Parathyroid adenoma (tissue), 2 donors: ENCODE results near the gene NAE1.

Source experiments
- H2AFZ ChIP-seq: fragments of 300-600 bp; sonication (generic); one replicate; pipeline ENCODE4 v1.7.0; 2017; ENCODE audit warnings: antibody characterized with exemption, mild to moderate bottlenecking
- H3K27ac ChIP-seq: fragments of 300-600 bp; sonication (generic); one replicate; pipeline ENCODE4 v1.7.0; 2017
- H3K27me3 ChIP-seq: fragments of 300-600 bp; sonication (generic); one replicate; pipeline ENCODE4 v1.7.0; 2017; ENCODE audit warnings: low read length; ENCODE audit not compliant: control insufficient read depth, insufficient read depth
- H3K36me3 ChIP-seq: fragments of 300-600 bp; sonication (generic); one replicate; pipeline ENCODE4 v1.7.0; 2017; ENCODE audit warnings: low read length; ENCODE audit not compliant: control insufficient read depth, insufficient read depth
- H3K4me1 ChIP-seq: fragments of 300-600 bp; sonication (generic); one replicate; pipeline ENCODE4 v1.7.0; 2017; ENCODE audit warnings: control low read depth
- H3K4me2 ChIP-seq: fragments of 300-600 bp; sonication (generic); one replicate; pipeline ENCODE4 v1.7.0; 2017; ENCODE audit warnings: low read length
- H3K4me3 ChIP-seq: fragments of 300-600 bp; sonication (generic); one replicate; pipeline ENCODE4 v1.7.0; 2017; ENCODE audit warnings: low read depth, low read length
- H3K79me2 ChIP-seq: fragments of 300-600 bp; sonication (generic); one replicate; pipeline ENCODE4 v1.7.0; 2017; ENCODE audit warnings: control low read depth
- H3K9ac ChIP-seq: fragments of 300-600 bp; sonication (generic); one replicate; pipeline ENCODE4 v1.7.0; 2017; ENCODE audit warnings: mild to moderate bottlenecking
- H3K9me3 ChIP-seq: fragments of 300-600 bp; sonication (generic); one replicate; pipeline ENCODE4 v1.7.0; 2017; ENCODE audit warnings: low read length; ENCODE audit not compliant: control insufficient read depth
- TF ChIP-seq, protein P1 (sequence below): fragments of 300-600 bp; sonication (generic); IDR thresholded peaks from one replicate; pipeline ENCODE4 v1.7.0; 2017; ENCODE audit warnings: antibody characterized with exemption, mild to moderate bottlenecking
- donor health status: primary hyperparathyroidism.

NAE1 gene

DNA sequence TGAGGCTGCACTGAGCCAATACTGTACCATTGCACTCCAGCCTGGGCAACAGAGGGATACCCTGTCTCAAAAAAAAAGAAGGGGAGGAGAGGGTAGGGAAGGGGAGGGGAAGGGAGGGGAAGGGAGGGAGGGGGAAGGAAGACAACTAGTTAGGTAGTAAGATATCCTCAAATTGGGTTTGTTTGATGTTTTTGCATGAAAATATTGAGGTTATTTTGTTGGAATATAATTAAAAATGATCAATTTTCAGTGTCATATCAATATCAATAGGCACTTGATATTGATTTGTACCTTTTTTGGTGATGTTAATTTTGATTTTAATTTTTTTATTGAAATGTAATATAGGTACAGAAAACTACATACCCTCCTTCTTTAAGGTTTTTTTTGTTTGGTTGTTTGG, 32.9 kb upstream of the NAE1 start:
- Histone ChIP-seq H2AFZ (no peak overlapping the region), H3K79me2 (peaks cover 2% of the 10 kb centered on the region), H3K4me1 (no peaks in the 10 kb centered on the region), H3K9ac (no peak overlapping the region), H3K27ac (no peak overlapping the region), H3K4me2 (no peak overlapping the region), H3K9me3 (no peaks in the 10 kb centered on the region), H3K4me3 (no peak overlapping the region), H3K36me3 (no peaks in the 10 kb centered on the region), H3K27me3 (no peaks in the 10 kb centered on the region)
- TF ChIP-seq, protein P1, sequence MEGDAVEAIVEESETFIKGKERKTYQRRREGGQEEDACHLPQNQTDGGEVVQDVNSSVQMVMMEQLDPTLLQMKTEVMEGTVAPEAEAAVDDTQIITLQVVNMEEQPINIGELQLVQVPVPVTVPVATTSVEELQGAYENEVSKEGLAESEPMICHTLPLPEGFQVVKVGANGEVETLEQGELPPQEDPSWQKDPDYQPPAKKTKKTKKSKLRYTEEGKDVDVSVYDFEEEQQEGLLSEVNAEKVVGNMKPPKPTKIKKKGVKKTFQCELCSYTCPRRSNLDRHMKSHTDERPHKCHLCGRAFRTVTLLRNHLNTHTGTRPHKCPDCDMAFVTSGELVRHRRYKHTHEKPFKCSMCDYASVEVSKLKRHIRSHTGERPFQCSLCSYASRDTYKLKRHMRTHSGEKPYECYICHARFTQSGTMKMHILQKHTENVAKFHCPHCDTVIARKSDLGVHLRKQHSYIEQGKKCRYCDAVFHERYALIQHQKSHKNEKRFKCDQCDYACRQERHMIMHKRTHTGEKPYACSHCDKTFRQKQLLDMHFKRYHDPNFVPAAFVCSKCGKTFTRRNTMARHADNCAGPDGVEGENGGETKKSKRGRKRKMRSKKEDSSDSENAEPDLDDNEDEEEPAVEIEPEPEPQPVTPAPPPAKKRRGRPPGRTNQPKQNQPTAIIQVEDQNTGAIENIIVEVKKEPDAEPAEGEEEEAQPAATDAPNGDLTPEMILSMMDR = no peak

DNA sequence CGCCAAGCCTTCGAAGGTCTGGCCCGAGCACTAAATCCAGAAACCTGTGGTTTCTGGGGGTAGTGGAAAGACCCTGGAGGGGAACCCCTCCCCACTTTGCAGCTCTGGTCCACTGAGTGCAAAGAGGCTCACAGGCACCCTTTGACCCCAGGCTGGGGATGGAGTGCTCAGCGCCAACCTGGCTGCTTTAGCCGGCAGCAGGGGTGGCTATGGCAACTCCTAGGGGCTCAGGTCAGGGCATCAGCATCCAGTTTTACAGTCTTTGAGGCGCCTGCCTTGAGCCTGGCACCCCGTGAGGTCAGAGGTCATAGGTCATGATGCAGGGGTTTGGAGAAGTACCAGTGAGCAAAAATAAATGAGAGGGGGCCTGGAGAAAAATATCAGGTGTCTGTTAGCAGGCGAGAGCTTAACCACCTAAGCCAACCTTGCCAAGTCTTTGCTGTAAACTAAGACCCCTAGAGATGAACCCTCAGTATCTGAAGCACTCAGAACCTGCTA, 31.3 kb upstream of the NAE1 start:
- Histone ChIP-seq H3K27me3 (no peaks in the 10 kb centered on the region), H3K36me3 (no peaks in the 10 kb centered on the region), H3K9me3 (no peaks in the 10 kb centered on the region), H3K4me2 (no peak overlapping the region), H3K79me2 (no peaks in the 10 kb centered on the region), H3K4me1 (no peaks in the 10 kb centered on the region), H3K4me3 (no peak overlapping the region), H3K27ac (no peak overlapping the region), H3K9ac (no peak overlapping the region), H2AFZ (no peak overlapping the region)
- TF ChIP-seq, protein P1 = no peak

DNA sequence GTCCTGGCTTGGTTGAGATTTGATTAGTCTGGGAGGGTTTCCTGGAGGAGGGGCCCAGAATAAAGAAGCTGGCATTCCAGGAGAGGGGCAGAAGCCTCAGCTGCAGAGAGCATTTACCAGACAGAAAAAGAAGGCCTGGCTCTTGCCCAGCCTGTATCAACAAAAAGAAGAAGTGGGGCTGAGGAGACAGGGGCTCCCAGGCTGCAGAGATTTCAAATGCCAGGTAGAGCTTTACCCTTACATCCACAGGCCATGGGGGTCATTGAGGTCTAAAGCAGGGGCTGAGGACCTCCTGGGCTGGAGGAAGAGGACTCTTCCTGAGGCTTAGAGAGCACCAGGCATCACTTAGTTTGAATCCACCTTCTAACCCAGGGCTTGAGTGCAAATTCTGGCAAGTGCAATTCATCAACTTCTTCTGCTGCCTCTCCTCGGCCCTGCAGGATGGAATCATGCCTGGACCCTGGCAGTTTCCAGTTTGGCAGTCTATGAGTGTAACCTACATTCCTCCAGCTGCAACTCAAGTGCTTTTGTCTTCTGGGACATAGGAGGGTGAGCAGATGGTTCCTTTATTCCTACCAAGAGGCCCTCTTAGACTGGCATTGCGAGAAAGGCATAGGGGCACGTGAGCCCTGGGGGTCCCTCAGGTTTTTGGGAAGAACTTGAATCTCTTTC, 28.8 kb upstream of the NAE1 start:
- Histone ChIP-seq H3K9ac (no peak overlapping the region), H3K4me3 (no peak overlapping the region), H3K27ac (no peak overlapping the region), H3K36me3 (no peaks in the 10 kb centered on the region), H3K4me1 (no peaks in the 10 kb centered on the region), H3K9me3 (no peaks in the 10 kb centered on the region), H3K79me2 (no peaks in the 10 kb centered on the region), H2AFZ (peak overlapping the region; percentile 38), H3K4me2 (no peak overlapping the region), H3K27me3 (no peaks in the 10 kb centered on the region)
- TF ChIP-seq, protein P1 = no peak

DNA sequence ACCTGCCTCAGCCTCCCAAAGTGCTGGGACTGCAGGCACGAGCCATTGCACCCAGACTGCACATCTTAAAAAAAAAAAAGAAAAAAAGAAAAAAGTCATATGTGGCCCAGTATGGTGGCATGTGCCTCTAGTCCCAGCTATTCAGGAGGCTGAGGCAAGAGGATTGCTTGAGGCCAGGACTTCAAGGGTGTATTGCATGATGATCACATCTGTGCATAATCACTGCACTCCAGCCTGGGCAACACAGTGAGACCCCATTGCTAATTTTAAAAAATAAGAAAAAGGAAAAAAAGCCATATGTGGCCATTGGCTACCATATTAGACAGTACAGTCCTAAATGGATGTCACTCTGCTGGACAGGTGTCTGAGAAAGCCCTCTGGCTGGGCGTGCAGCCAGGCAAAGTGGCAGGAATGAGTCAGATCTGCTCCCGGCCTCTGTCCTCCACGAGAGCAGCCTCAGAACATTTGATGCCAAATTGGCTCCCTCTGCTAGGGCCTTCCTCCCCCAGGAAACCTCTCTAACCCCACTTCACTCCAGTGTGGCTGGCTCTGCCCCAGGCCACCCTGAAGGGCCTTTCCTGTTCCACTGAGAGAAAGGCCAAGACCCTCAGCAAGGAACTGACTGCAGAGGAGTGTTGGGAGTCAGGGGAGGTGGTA, 28.1 kb upstream of the NAE1 start:
- Histone ChIP-seq H3K36me3 (no peaks in the 10 kb centered on the region), H3K79me2 (no peaks in the 10 kb centered on the region), H2AFZ (peak overlapping the region; percentile 38), H3K9me3 (no peaks in the 10 kb centered on the region), H3K27ac (no peak overlapping the region), H3K4me2 (no peak overlapping the region), H3K4me3 (no peak overlapping the region), H3K27me3 (no peaks in the 10 kb centered on the region), H3K4me1 (no peaks in the 10 kb centered on the region), H3K9ac (no peak overlapping the region)
- TF ChIP-seq, protein P1 = no peak
